Measurements from ENCODE around the gene C20orf202.

C20orf202 gene

DNA sequence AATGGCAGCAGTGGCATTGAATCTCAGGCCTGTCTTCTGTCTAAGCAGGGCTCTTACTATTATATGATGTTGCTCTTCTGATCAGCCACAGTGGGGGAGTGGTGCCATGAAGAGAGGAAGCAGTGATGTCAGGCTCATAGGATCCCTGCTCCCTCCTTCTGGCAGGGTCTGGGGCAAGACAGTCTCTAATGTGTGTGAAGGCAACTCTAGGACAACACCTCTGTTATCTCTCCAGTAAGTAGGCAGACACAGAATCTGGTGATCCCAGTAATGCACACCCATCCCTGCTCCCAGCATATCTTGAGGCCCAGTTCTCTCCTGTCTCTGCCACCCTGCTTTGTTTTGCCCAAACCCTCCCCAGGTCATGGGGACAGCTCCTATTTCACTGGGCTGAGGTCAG lies 8.8 kb downstream of the C20orf202 start:
- TF ChIP-seq, protein P1, sequence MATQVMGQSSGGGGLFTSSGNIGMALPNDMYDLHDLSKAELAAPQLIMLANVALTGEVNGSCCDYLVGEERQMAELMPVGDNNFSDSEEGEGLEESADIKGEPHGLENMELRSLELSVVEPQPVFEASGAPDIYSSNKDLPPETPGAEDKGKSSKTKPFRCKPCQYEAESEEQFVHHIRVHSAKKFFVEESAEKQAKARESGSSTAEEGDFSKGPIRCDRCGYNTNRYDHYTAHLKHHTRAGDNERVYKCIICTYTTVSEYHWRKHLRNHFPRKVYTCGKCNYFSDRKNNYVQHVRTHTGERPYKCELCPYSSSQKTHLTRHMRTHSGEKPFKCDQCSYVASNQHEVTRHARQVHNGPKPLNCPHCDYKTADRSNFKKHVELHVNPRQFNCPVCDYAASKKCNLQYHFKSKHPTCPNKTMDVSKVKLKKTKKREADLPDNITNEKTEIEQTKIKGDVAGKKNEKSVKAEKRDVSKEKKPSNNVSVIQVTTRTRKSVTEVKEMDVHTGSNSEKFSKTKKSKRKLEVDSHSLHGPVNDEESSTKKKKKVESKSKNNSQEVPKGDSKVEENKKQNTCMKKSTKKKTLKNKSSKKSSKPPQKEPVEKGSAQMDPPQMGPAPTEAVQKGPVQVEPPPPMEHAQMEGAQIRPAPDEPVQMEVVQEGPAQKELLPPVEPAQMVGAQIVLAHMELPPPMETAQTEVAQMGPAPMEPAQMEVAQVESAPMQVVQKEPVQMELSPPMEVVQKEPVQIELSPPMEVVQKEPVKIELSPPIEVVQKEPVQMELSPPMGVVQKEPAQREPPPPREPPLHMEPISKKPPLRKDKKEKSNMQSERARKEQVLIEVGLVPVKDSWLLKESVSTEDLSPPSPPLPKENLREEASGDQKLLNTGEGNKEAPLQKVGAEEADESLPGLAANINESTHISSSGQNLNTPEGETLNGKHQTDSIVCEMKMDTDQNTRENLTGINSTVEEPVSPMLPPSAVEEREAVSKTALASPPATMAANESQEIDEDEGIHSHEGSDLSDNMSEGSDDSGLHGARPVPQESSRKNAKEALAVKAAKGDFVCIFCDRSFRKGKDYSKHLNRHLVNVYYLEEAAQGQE (IDR thresholded peaks at IDR 0.05; ENCODE audit: insufficient read depth in 1 of 2, low read depth in 2 of 2, low read length in 2 of 2), result no peak
- no peak for TF ChIP-seq TAF1 (IDR thresholded peaks at IDR 0.05; ENCODE audit: borderline replicate concordance, insufficient read depth, low read length)
- no peak for TF ChIP-seq POLR2AphosphoS5 (IDR thresholded peaks at IDR 0.05; ENCODE audit: low read depth, low read length)
- TF ChIP-seq FOXP2 (optimal IDR thresholded peaks at IDR 0.05; ENCODE audit: borderline replicate concordance, extremely low read depth, extremely low read length, insufficient read depth), result no peak
- no peak for TF ChIP-seq SIN3A (IDR thresholded peaks at IDR 0.05; ENCODE audit: borderline replicate concordance, insufficient read depth, low read length)

DNA sequence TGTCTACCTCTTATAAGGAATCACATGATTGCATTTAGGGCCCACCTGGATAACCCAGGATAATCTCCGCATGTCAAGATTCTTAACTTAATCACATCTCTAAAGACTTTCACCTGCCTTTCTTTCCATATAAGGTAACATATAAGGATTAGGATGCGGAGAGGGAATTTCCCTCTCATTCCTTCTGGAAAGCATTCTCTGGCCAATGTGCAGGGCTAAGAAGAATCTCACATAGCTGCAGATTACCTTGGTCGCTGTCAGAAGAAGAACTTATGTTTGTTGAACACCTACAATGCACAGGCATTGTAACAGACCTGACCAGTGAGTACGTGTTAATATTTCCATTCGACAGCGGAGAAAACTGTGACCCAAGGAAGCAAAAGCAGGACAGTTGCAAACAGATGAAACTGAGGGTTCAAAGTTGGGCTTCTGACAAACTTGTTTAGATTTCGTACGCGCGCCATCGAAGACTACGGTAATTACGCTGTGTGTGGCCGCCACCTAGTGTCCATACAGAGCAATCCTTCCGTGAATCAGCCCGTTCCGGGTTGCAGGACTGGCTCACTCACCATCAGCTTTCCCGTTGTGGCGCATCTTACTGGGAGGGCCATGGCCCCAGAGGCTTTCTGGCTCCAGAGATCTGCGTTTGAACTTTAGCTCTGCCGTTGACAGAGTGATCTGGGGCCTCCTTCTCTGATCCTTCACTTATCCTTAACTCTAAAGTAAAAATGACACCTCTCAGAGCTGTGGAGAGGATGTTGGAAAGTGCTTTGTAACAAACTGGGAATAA lies 9.5 kb downstream of the C20orf202 start:
- TF ChIP-seq, protein P1 (IDR thresholded peaks at IDR 0.05; ENCODE audit: insufficient read depth in 1 of 2, low read depth in 2 of 2, low read length in 2 of 2), result no peak
- no peak for TF ChIP-seq FOXP2 (optimal IDR thresholded peaks at IDR 0.05; ENCODE audit: borderline replicate concordance, extremely low read depth, extremely low read length, insufficient read depth)
- TF ChIP-seq SIN3A (IDR thresholded peaks at IDR 0.05; ENCODE audit: borderline replicate concordance, insufficient read depth, low read length), result no peak
- TF ChIP-seq TAF1 (IDR thresholded peaks at IDR 0.05; ENCODE audit: borderline replicate concordance, insufficient read depth, low read length), result no peak
- TF ChIP-seq POLR2AphosphoS5 (IDR thresholded peaks at IDR 0.05; ENCODE audit: low read depth, low read length), result no peak

DNA sequence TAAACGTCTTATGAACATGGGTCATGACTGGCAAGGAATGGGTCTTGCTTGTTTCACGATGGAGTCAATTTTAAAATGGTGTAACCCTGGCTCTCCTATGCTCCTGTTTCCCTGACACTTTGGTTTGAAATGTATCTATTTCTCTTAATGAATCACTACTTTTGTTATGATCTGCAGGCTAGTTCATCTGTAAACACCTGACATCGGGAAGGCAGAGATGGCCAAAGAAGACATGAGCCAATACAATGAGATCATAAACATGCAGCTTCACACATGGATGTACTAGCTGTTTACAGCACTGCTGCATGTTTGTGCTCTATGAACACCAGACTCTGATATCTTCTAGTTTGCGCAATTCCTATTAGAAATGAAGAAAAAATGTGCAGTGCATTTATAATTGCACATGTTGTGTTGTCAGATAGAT lies 11.6 kb downstream of the C20orf202 start:
- TF ChIP-seq FOXP2 (optimal IDR thresholded peaks at IDR 0.05; ENCODE audit: borderline replicate concordance, extremely low read depth, extremely low read length, insufficient read depth), result no peak
- TF ChIP-seq SIN3A (IDR thresholded peaks at IDR 0.05; ENCODE audit: borderline replicate concordance, insufficient read depth, low read length), result no peak
- TF ChIP-seq TAF1 (IDR thresholded peaks at IDR 0.05; ENCODE audit: borderline replicate concordance, insufficient read depth, low read length), result no peak

DNA sequence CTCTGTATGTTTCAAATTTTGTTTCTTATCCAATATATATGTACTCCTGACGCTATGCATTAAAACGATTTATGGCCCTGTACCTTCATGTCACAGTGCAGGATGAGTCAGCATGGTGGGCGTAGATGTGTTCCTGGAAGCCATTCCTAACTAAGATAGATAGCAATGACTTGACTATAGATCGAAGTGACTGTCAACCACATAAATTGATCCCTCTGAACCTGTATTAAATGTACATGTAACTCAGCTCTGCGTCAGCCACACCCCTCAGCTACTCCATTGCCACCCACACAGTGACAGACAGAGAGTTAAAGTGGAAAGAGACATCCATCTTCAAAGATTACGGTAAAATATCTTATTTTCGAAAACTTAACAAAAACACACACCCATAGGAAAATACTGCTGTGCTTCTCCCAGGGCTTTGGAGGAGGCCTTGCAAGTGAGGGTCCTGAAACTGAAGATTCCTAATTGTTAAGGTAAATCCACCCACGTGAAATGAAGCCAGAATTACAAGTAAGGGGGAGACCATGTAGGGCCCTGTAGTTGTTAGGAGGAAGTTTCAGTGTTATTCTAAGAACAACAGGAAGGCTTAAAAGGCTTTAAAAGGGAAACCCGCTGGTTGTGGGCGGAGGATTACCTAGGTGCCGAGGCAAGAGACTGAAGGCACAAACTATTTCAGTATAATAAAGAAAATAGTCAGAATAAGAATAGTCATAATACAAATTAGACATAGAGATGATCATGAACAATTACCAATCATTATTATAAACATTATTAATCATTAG lies 12.3 kb downstream of the C20orf202 start:
- TF ChIP-seq POLR2AphosphoS5 (IDR thresholded peaks at IDR 0.05; ENCODE audit: low read depth, low read length) (no peak), SIN3A (IDR thresholded peaks at IDR 0.05; ENCODE audit: borderline replicate concordance, insufficient read depth, low read length) (no peak), FOXP2 (optimal IDR thresholded peaks at IDR 0.05; ENCODE audit: borderline replicate concordance, extremely low read depth, extremely low read length, insufficient read depth) (no peak), TAF1 (IDR thresholded peaks at IDR 0.05; ENCODE audit: borderline replicate concordance, insufficient read depth, low read length) (no peak)
- TF ChIP-seq, protein P1 (IDR thresholded peaks at IDR 0.05; ENCODE audit: insufficient read depth in 1 of 2, low read depth in 2 of 2, low read length in 2 of 2), result no peak

DNA sequence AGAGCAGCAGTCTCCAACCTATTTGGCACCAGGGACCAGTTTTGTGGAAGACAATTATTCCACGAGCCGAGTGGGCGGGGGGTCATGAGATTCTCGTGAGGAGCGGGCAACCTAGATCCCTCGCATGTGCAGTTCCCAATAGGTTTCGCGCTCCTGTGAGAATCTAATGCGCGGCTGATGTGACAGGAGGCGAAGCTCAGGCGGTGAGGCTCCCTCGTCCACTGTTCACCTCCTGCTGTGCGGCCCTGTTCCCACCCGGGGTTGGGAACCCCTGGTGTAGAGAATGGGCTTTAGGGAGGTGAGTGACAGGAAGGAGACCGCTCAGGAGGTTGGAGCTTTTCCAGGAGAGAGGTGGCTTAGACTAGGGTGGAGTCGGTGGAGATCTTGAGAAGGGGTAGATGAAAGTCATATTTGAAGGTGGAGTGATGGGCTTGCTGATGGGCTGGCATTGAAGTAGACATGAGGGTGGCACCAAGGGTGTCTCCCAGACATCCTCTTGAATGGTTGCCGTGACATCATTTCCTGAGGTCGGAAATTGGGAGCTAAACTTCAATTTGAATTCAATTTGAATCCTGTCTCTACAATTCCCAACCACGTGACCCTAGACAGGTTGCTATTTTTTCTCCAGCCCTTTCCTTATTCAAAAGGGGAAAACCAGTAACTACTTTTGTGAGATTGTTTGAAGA lies 21.1 kb downstream of the C20orf202 start:
- TF ChIP-seq POLR2AphosphoS5 (IDR thresholded peaks at IDR 0.05; ENCODE audit: low read depth, low read length) (no peak), FOXP2 (optimal IDR thresholded peaks at IDR 0.05; ENCODE audit: borderline replicate concordance, extremely low read depth, extremely low read length, insufficient read depth) (no peak), TAF1 (IDR thresholded peaks at IDR 0.05; ENCODE audit: borderline replicate concordance, insufficient read depth, low read length) (no peak)
- TF ChIP-seq, protein P1 (IDR thresholded peaks at IDR 0.05; ENCODE audit: insufficient read depth in 1 of 2, low read depth in 2 of 2, low read length in 2 of 2), result no peak

All from PFSK-1 (cell line).